Measurements from ENCODE around the gene HPSE2.

The HPSE2 gene

DNA sequence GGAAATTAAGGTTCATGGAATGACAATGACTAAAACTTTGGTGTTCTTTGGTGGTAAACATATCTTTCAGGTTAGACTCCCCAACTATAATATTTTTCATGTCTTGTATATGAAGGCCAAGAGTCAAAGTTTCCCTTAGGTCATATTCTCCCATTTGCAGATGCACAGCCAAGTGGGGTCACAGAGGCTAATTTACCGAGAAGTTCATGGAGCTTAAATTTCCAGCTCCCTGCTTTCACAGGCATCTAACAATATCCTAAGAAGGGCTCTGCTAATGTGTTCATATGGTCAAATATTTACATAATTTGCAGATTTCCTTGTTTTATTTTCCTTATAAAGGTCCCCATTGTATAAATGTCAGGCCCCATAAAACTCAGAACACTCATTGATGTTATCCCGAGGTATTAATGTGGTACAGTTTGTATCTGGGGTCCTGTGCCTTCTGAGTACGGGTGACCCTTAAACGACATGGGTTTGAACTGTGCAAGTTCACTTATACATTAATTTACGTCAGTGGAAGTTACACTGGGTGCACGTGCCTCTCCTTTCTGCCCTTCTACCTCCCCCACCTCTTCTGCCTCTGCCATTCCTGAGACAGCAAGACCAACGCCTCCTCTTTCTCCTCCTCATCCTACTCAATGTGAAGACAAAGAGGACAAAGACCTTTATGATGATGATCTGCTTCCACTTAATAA is 603.0 kb downstream of the HPSE2 start:
- no peak overlapping the region for H3K4me3 ChIP-seq (replicated peaks; ENCODE audit: low read depth, low read length)
- TF ChIP-seq, protein P1, sequence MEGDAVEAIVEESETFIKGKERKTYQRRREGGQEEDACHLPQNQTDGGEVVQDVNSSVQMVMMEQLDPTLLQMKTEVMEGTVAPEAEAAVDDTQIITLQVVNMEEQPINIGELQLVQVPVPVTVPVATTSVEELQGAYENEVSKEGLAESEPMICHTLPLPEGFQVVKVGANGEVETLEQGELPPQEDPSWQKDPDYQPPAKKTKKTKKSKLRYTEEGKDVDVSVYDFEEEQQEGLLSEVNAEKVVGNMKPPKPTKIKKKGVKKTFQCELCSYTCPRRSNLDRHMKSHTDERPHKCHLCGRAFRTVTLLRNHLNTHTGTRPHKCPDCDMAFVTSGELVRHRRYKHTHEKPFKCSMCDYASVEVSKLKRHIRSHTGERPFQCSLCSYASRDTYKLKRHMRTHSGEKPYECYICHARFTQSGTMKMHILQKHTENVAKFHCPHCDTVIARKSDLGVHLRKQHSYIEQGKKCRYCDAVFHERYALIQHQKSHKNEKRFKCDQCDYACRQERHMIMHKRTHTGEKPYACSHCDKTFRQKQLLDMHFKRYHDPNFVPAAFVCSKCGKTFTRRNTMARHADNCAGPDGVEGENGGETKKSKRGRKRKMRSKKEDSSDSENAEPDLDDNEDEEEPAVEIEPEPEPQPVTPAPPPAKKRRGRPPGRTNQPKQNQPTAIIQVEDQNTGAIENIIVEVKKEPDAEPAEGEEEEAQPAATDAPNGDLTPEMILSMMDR (IDR thresholded peaks at IDR 0.05; ENCODE audit: low read depth, low read length, missing control alignments): no peak
- no peak for DNase-seq (ENCODE audit: extremely low read depth, low read depth)

DNA sequence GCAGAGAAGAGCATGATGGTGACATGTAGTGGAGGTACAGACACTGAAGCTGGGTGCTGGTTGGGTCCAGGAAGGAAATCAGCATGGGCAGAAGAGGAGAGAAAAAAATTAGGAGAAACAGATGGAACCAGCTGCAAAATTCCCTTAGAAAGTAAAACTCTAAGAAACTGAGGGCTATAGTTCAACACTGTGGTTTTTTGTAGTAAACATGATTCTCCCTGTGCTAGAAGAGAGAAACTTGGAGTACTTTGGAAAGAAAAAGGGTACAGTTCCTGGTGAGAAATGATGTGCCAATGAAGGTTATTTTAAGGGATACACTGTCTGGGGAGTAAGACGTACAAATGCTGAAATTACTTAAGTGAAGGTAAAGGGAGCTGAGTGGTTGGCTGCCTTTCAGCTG is 607.4 kb downstream of the HPSE2 start:
- DNase-seq (ENCODE audit: extremely low read depth, low read depth): no peak
- TF ChIP-seq, protein P1 (IDR thresholded peaks at IDR 0.05; ENCODE audit: low read depth, low read length, missing control alignments): no peak
- H3K4me3 ChIP-seq (replicated peaks; ENCODE audit: low read depth, low read length): no peak overlapping the region

GRCh38 chr10:98627711-98628110 is 607.9 kb downstream of the HPSE2 start:
- no peak overlapping the region for H3K4me3 ChIP-seq (replicated peaks; ENCODE audit: low read depth, low read length)
- TF ChIP-seq, protein P1 (IDR thresholded peaks at IDR 0.05; ENCODE audit: low read depth, low read length, missing control alignments): no peak
- no peak for DNase-seq (ENCODE audit: extremely low read depth, low read depth)

DNA sequence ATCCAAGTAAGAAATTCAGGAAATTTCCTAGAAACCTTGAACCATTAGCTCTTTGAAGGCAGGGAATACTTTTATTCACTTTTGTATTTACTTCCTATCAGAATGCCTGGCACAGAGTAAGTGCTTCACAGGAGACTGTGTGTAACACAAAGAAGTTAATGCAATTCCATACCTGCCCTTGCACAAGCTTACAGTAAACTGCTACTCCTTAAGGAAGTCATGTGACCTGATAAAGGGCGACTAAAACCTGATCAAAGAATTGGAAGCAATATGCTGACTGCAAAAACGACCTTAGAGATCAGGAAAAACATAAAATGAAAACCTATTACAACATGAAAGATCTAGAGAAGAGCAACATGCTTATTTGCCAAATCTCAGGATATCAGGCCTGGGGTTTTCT is 610.7 kb downstream of the HPSE2 start:
- TF ChIP-seq, protein P1 (IDR thresholded peaks at IDR 0.05; ENCODE audit: low read depth, low read length, missing control alignments): no peak
- no peak for DNase-seq (ENCODE audit: extremely low read depth, low read depth)
- no peak overlapping the region for H3K4me3 ChIP-seq (replicated peaks; ENCODE audit: low read depth, low read length)

- DNase-seq (ENCODE audit: extremely low read depth, low read depth): no peak
- TF ChIP-seq, protein P1 (IDR thresholded peaks at IDR 0.05; ENCODE audit: low read depth, low read length, missing control alignments): no peak
- H3K4me3 ChIP-seq (replicated peaks; ENCODE audit: low read depth, low read length): no peak overlapping the region
Observed at GRCh38 chr10:98623176-98623575, 612.5 kb downstream of the HPSE2 start.

GRCh38 chr10:98621630-98622029 is 614.0 kb downstream of the HPSE2 start:
- H3K4me3 ChIP-seq (replicated peaks; ENCODE audit: low read depth, low read length): no peak overlapping the region
- no peak for DNase-seq (ENCODE audit: extremely low read depth, low read depth)
- TF ChIP-seq, protein P1 (IDR thresholded peaks at IDR 0.05; ENCODE audit: low read depth, low read length, missing control alignments): no peak

GRCh38 chr10:98620503-98620902 is 615.1 kb downstream of the HPSE2 start:
- DNase-seq (ENCODE audit: extremely low read depth, low read depth): no peak
- H3K4me3 ChIP-seq (replicated peaks; ENCODE audit: low read depth, low read length): no peak overlapping the region
- TF ChIP-seq, protein P1 (IDR thresholded peaks at IDR 0.05; ENCODE audit: low read depth, low read length, missing control alignments): no peak

All from HFF-Myc (cell line).